PC-3 (cell line): ENCODE results near the gene ACTR3C. TPM values are rescaled to one million over a fixed set of nuclear protein-coding genes. Genes with fewer than 3 reads are reported as not detected.

ENCODE experiments used
- ATAC-seq: fragments of 200-7000 bp; cut with Tn5 transposase; 2 replicates; pipeline ENCODE4 v1.9.1; 2020; ENCODE audit warnings: mild to moderate bottlenecking, moderate library complexity
- BruUV-seq: library from RNA; stranded (reverse); fragments of 400-500 nt; replicated peaks from 2 replicates; lab custom pipeline; 2021; lab: Mats Ljungman, UMichigan
- CTCF ChIA-PET: fragments of 300-600 bp; sonication (Branson Sonifier 250); formaldehyde crosslinking; loops from one replicate; lab custom pipeline; 2022; ENCODE audit warnings: antibody characterized with exemption; lab: Charles Lee
- POLR2A ChIA-PET: fragments of 300-600 bp; sonication (Branson Sonifier 250); formaldehyde crosslinking; loops from one replicate; lab custom pipeline; 2022; ENCODE audit warnings: antibody characterized with exemption; ENCODE audit not compliant: unreplicated experiment; lab: Charles Lee
- DNase-seq: peaks from one replicate; pipeline ENCODE4 v3.0.0-alpha.2; 2015
- H2AFZ ChIP-seq: fragments of 300-600 bp; sonication (generic); 2 replicates; pipeline ENCODE4 v1.6.0; 2016; ENCODE audit warnings: antibody characterized with exemption, low read length
- H3F3A ChIP-seq: fragments of 300-600 bp; sonication (generic); one replicate; pipeline ENCODE4 v1.6.0; 2017; ENCODE audit warnings: antibody characterized with exemption, low read length, control low read depth, mild to moderate bottlenecking; ENCODE audit not compliant: unreplicated experiment
- H3K27ac ChIP-seq: fragments of 300-600 bp; sonication (generic); 2 replicates; pipeline ENCODE4 v1.5.1; 2016; ENCODE audit warnings: mild to moderate bottlenecking, low read length
- H3K27me3 ChIP-seq: fragments of 300-600 bp; sonication (generic); 2 replicates; pipeline ENCODE4 v1.6.1; 2016; ENCODE audit warnings: low read length, mixed read lengths
- H3K36me3 ChIP-seq: fragments of 300-600 bp; sonication (generic); 2 replicates; pipeline ENCODE4 v1.6.1; 2016; ENCODE audit warnings: low read depth, mixed run types, low read length, mixed read lengths
- H3K4me1 ChIP-seq: fragments of 300-600 bp; sonication (generic); 2 replicates; pipeline ENCODE4 v1.5.1; 2016; ENCODE audit warnings: low read length; ENCODE audit not compliant: insufficient read depth
- H3K4me2 ChIP-seq: fragments of 300-600 bp; sonication (generic); 2 replicates; pipeline ENCODE4 v1.6.0; 2016; ENCODE audit warnings: low read length
- H3K4me3 ChIP-seq: fragments of 300-600 bp; sonication (generic); 2 replicates; pipeline ENCODE4 v1.5.1; 2016; ENCODE audit warnings: mild to moderate bottlenecking, low read length, mixed read lengths
- H3K79me2 ChIP-seq: fragments of 300-600 bp; sonication (generic); 2 replicates; pipeline ENCODE4 v1.6.1; 2017; ENCODE audit warnings: low read length, mixed read lengths
- H3K9ac ChIP-seq: fragments of 300-600 bp; sonication (generic); 2 replicates; pipeline ENCODE4 v1.6.0; 2016; ENCODE audit warnings: mild to moderate bottlenecking, low read length
- H3K9me2 ChIP-seq: fragments of 300-600 bp; sonication (generic); replicated peaks from 2 replicates; pipeline ENCODE4 v1.6.1; 2016; ENCODE audit warnings: mixed run types, low read length, mixed read lengths
- H3K9me3 ChIP-seq: fragments of 300-600 bp; sonication (generic); 2 replicates; pipeline ENCODE4 v1.6.1; 2016; ENCODE audit warnings: low read length, mixed read lengths
- H4K20me1 ChIP-seq: fragments of 300-600 bp; sonication (generic); 2 replicates; pipeline ENCODE4 v1.6.1; 2016; ENCODE audit warnings: low read length, mixed read lengths
- CTCF ChIP-seq: fragments of 300-600 bp; sonication (generic); conservative IDR thresholded peaks from 2 replicates; pipeline ENCODE4 v1.5.1; 2017; ENCODE audit warnings: antibody characterized with exemption, low read depth, mild to moderate bottlenecking, low read length
- EZH2 ChIP-seq: fragments of 300-600 bp; sonication (generic); IDR thresholded peaks from one replicate; pipeline ENCODE4 v1.6.1; 2017; ENCODE audit warnings: antibody characterized with exemption, mild to moderate bottlenecking, low read length; ENCODE audit not compliant: unreplicated experiment
- EZH2phosphoT487 ChIP-seq: fragments of 300-600 bp; sonication (generic); IDR thresholded peaks from 2 replicates; pipeline ENCODE4 v1.6.1; 2018; ENCODE audit warnings: mild to moderate bottlenecking, antibody characterized with exemption, low read length, borderline replicate concordance
- intact Hi-C: fragments of 100-400 bp; cut with micrococcal nuclease; formaldehyde crosslinking; loops from 2 replicates; pipeline ENCODE4 v1.9.0; 2023
- total RNA-seq: library from RNA; depleted of rRNA; stranded (reverse); fragments of >200 nt; gene quantifications from 2 replicates; pipeline ENCODE4 v1.2.3, GENCODE V29; 2014

The ACTR3C gene
- total RNA-seq, 1 experiment from 2014 or later = 10.8 TPM

- Histone ChIP-seq H2AFZ (peak overlapping the region; percentile 97), H3K4me1 (0 out of 2 replicates have a peak, but pooled peaks cover 10% of the 10 kb centered on the region), H3K9me3 (no peaks in the 10 kb centered on the region), H3K36me3 (no peaks in the 10 kb centered on the region), H3K79me2 (no peaks in the 10 kb centered on the region), H3K27ac (no peak overlapping the region), H3K27me3 (no peaks in the 10 kb centered on the region), H3K9ac (no peak overlapping the region), H3K9me2 (no peaks in the 10 kb centered on the region), H4K20me1 (no peaks in the 10 kb centered on the region), H3K4me2 (peak overlapping the region; percentile 90), H3K4me3 (peak overlapping the region; percentile 69), H3F3A (no peaks in the 10 kb centered on the region)
- BruUV-seq = no TSS peak
- DNase-seq (no peak), ATAC-seq (peak; percentile 63)
- TF ChIP-seq CTCF (no peak), EZH2 (no peak), EZH2phosphoT487 (no peak)
- CTCF ChIA-PET = no interaction called here
- intact Hi-C loops = loop anchor here (1.0 kb wide), 1 partner anchor 70 kb away; no protein-coding TSS in a partner anchor
- POLR2A ChIA-PET = interaction anchor here (0.6 kb wide), 1 partner anchor 17 kb away, joined by 3 read pairs; the partner anchor contains the start of gene REPIN1
Observed at GRCh38 chr7:150351587-150352194, 28.3 kb upstream of the ACTR3C start.

- intact Hi-C loops = no loop called here
- CTCF ChIA-PET = no interaction called here
Observed at GRCh38 chr7:150346922-150347321, 23.6 kb upstream of the ACTR3C start.

GRCh38 chr7:150345012-150345411 is 21.7 kb upstream of the ACTR3C start:
- no TSS peak for BruUV-seq
- Histone ChIP-seq H3K36me3 (no peaks in the 10 kb centered on the region), H2AFZ (no peak overlapping the region), H3K4me3 (no peak overlapping the region), H4K20me1 (no peaks in the 10 kb centered on the region), H3K4me1 (no peaks in the 10 kb centered on the region), H3K9me2 (no peaks in the 10 kb centered on the region), H3K9me3 (no peaks in the 10 kb centered on the region), H3K27me3 (no peaks in the 10 kb centered on the region), H3K27ac (no peak overlapping the region), H3K79me2 (no peaks in the 10 kb centered on the region), H3K9ac (no peak overlapping the region), H3K4me2 (no peak overlapping the region), H3F3A (no peaks in the 10 kb centered on the region)
- intact Hi-C loops = no loop called here
- DNase-seq (no peak), ATAC-seq (no peak)
- POLR2A ChIA-PET = no interaction called here
- CTCF ChIA-PET = no interaction called here
- TF ChIP-seq EZH2 (no peak), EZH2phosphoT487 (no peak), CTCF (no peak)

More at GRCh38 chr7:150346922-150347321, 23.6 kb upstream of the ACTR3C start:
- Histone ChIP-seq H3K9me3 (no peaks in the 10 kb centered on the region), H3K9ac (no peak overlapping the region), H4K20me1 (no peaks in the 10 kb centered on the region), H3K9me2 (no peaks in the 10 kb centered on the region), H3K27ac (no peak overlapping the region), H3K4me1 (0 out of 2 replicates have a peak, but pooled peaks cover 5% of the 10 kb centered on the region), H2AFZ (no peak overlapping the region), H3K4me2 (no peak overlapping the region), H3K36me3 (no peaks in the 10 kb centered on the region), H3F3A (no peaks in the 10 kb centered on the region), H3K27me3 (no peaks in the 10 kb centered on the region), H3K79me2 (no peaks in the 10 kb centered on the region), H3K4me3 (no peak overlapping the region)
- DNase-seq (no peak), ATAC-seq (no peak)
- BruUV-seq = no TSS peak
- no peak for TF ChIP-seq EZH2
- POLR2A ChIA-PET = no interaction called here
